SK-N-SH (cell line): ENCODE data around the gene CTSH. TPM values are rescaled to one million over a fixed set of nuclear protein-coding genes. Genes with fewer than 3 reads are reported as not detected.

ENCODE experiments used
- CTCF ChIA-PET: fragments of 300-600, 350-600 bp; formaldehyde crosslinking; extraction: SDS; loops from one replicate; lab custom pipeline; 2021; lab: Yijun Ruan, JAX
- POLR2A ChIA-PET: fragments of 350-600 bp; sonication (Branson Sonifier 250); formaldehyde crosslinking; extraction: SDS; loops from one replicate; lab custom pipeline; 2020; ENCODE audit warnings: antibody characterized with exemption, inconsistent platforms; lab: Yijun Ruan, JAX
- DNase-seq: peaks from one replicate; pipeline ENCODE4 v3.0.0; 2012
- H2AFZ ChIP-seq: fragments of 200-600 bp; sonication (generic); 2 replicates; pipeline ENCODE4 v1.8.1; 2016; ENCODE audit warnings: antibody characterized with exemption, mild to moderate bottlenecking, low read depth
- H3F3A ChIP-seq: fragments of 200-600 bp; sonication (generic); replicated peaks from 2 replicates; pipeline ENCODE3; 2016; ENCODE audit warnings: antibody characterized with exemption, mild to moderate bottlenecking; ENCODE audit not compliant: insufficient read depth
- H3K27ac ChIP-seq, 2 experiments: fragments of 200-500 bp in 1 of 2; fragments of 200-600 bp in 1 of 2; sonication (Bioruptor generic) in 1 of 2; sonication (generic), shearing (Covaris generic) in 1 of 2; 2 replicates each; pipeline versions ENCODE4 v1.5.1 to v1.6.1; 2014 to 2016; ENCODE audit warnings: low read depth in 2 of 2, inconsistent platforms in 1 of 2, low read length in 1 of 2, mild to moderate bottlenecking in 1 of 2, mixed read lengths in 1 of 2
- H3K27me3 ChIP-seq: fragments of 200-600 bp; sonication (generic), shearing (Covaris generic); 2 replicates; pipeline ENCODE4 v1.6.1; 2016; ENCODE audit warnings: mixed run types; ENCODE audit not compliant: insufficient read depth
- H3K36me3 ChIP-seq, 2 experiments: fragments of 200-500 bp in 1 of 2; fragments of 200-600 bp in 1 of 2; sonication (Bioruptor generic) in 1 of 2; sonication (generic) in 1 of 2; replicated peaks in 1 of 2; 2 replicates each; pipeline versions ENCODE3 to v1.5.1; 2014 to 2016; ENCODE audit warnings: low read length in 1 of 2, mild to moderate bottlenecking in 1 of 2; ENCODE audit not compliant: insufficient read depth in 2 of 2, control insufficient read depth in 1 of 2
- H3K4me1 ChIP-seq, 2 experiments: fragments of 200-500 bp in 1 of 2; fragments of 200-600 bp in 1 of 2; sonication (Bioruptor generic) in 1 of 2; sonication (generic), shearing (Covaris generic) in 1 of 2; 2 replicates each; pipeline versions ENCODE4 v1.5.1 to v1.6.1; 2014 to 2016; ENCODE audit warnings: low read depth in 1 of 2, low read length in 1 of 2, mixed run types in 1 of 2; ENCODE audit not compliant: insufficient read depth in 2 of 2, control insufficient read depth in 1 of 2
- H3K4me2 ChIP-seq: fragments of 200-600 bp; sonication (generic), shearing (Covaris generic); 2 replicates; pipeline ENCODE4 v1.6.1; 2017; ENCODE audit warnings: mixed run types
- H3K4me3 ChIP-seq, 2 experiments: fragments of 200-500 bp in 1 of 2; fragments of 200-600 bp in 1 of 2; sonication (Bioruptor generic) in 1 of 2; sonication (generic), shearing (Covaris generic) in 1 of 2; 2 replicates each; pipeline versions ENCODE4 v1.5.1 to v1.8.1; 2014 to 2016; ENCODE audit warnings: low read depth in 2 of 2, inconsistent platforms in 1 of 2, low read length in 1 of 2, mild to moderate bottlenecking in 1 of 2, mixed read lengths in 1 of 2, moderate library complexity in 1 of 2
- H3K79me2 ChIP-seq: fragments of 200-600 bp; sonication (generic); 2 replicates; pipeline ENCODE4 v1.8.1; 2017; ENCODE audit warnings: mild to moderate bottlenecking; ENCODE audit not compliant: insufficient read depth
- H3K9ac ChIP-seq: fragments of 200-600 bp; sonication (generic); 2 replicates; pipeline ENCODE4 v1.6.1; 2017; ENCODE audit warnings: mixed run types
- H3K9me2 ChIP-seq: fragments of 200-600 bp; sonication (generic); 2 replicates; pipeline ENCODE4 v1.6.1; 2017; ENCODE audit warnings: mixed run types
- H3K9me3 ChIP-seq: fragments of 200-600 bp; sonication (generic); 2 replicates; pipeline ENCODE4 v1.6.1; 2017; ENCODE audit warnings: mixed run types, mild to moderate bottlenecking, moderate library complexity
- H4K20me1 ChIP-seq: fragments of 200-600 bp; sonication (generic); 2 replicates; pipeline ENCODE4 v1.6.1; 2017; ENCODE audit warnings: mild to moderate bottlenecking, mixed run types; ENCODE audit not compliant: insufficient read depth
- CHD2 ChIP-seq: fragments of 150-350 bp; IDR thresholded peaks from 2 replicates; pipeline ENCODE4 v1.6.1; 2018; ENCODE audit warnings: low read length; ENCODE audit not compliant: partially characterized antibody
- ELF1 ChIP-seq: IDR thresholded peaks from 2 replicates; pipeline ENCODE4 v1.4.0; 2012
- EZH2phosphoT487 ChIP-seq: fragments of 200-600 bp; sonication (generic); IDR thresholded peaks from 2 replicates; pipeline ENCODE4 v1.6.1; 2017; ENCODE audit warnings: low read depth, mixed run types, mild to moderate bottlenecking, antibody characterized with exemption, moderate library complexity, borderline replicate concordance
- FOXJ3 ChIP-seq: sonication (generic); formaldehyde crosslinking; IDR thresholded peaks from 2 replicates; pipeline ENCODE4 v1.5.1; 2020; ENCODE audit warnings: mild to moderate bottlenecking, missing genetic modification reagents
- FOXM1 ChIP-seq: IDR thresholded peaks from 2 replicates; pipeline ENCODE4 v1.4.0; 2012; ENCODE audit warnings: low read depth, mild to moderate bottlenecking
- JUND ChIP-seq: IDR thresholded peaks from 2 replicates; pipeline ENCODE4 v1.4.0; 2012
- NFIC ChIP-seq: IDR thresholded peaks from 2 replicates; pipeline ENCODE4 v1.4.0; 2012; ENCODE audit warnings: borderline replicate concordance
- NRF1 ChIP-seq: IDR thresholded peaks from 2 replicates; pipeline ENCODE4 v1.6.1; 2012; ENCODE audit warnings: low read depth, mild to moderate bottlenecking, low read length
- RAD21 ChIP-seq: IDR thresholded peaks from 2 replicates; pipeline ENCODE4 v1.6.1; 2012; ENCODE audit warnings: mild to moderate bottlenecking, low read length
- SMC3 ChIP-seq: IDR thresholded peaks from 2 replicates; pipeline ENCODE4 v1.6.1; 2012; ENCODE audit warnings: low read depth, low read length, improper control_type of control experiment
- TAF1 ChIP-seq: IDR thresholded peaks from 2 replicates; pipeline ENCODE4 v1.6.1; 2012; ENCODE audit warnings: low read depth, mild to moderate bottlenecking, low read length, moderate library complexity, borderline replicate concordance
- TCF12 ChIP-seq: IDR thresholded peaks from 2 replicates; pipeline ENCODE4 v1.4.0; 2012
- TEAD4 ChIP-seq: IDR thresholded peaks from 2 replicates; pipeline ENCODE4 v1.4.0; 2012; ENCODE audit warnings: mild to moderate bottlenecking, borderline replicate concordance; ENCODE audit not compliant: insufficient read depth
- WGBS: methylation state at CpG from one replicate; pipeline ENCODE4 v1.1.6; 2017; ENCODE audit warnings: low lambda C conversion rate; 5-methylcytosine and 5-hydroxymethylcytosine counted together
- polyA plus RNA-seq, 3 experiments: library from polyadenylated mRNA; depleted of rRNA; stranded (reverse); fragments of >200 nt; gene quantifications; 2 replicates each; pipeline ENCODE4 v1.2.3, GENCODE V29; 2012
- TF ChIP-seq, protein P1 (sequence below): IDR thresholded peaks from 2 replicates; pipeline ENCODE4 v1.4.0; 2012; ENCODE audit warnings: low read depth
- TF ChIP-seq, protein P2 (sequence below): IDR thresholded peaks from 2 replicates; pipeline ENCODE4; 2012
- TF ChIP-seq, protein P3 (sequence below): fragments of 200-600 bp; sonication (generic); IDR thresholded peaks from 2 replicates; pipeline ENCODE4 v1.6.1; 2017; ENCODE audit warnings: antibody characterized with exemption, mild to moderate bottlenecking, moderate library complexity
- TF ChIP-seq, protein P4 (sequence below): fragments of 150-350 bp; IDR thresholded peaks from 2 replicates; pipeline ENCODE4 v1.6.1; 2017; ENCODE audit warnings: antibody characterized with exemption, low read length, low read depth, borderline replicate concordance
- TF ChIP-seq, protein P5 (sequence below): IDR thresholded peaks from 2 replicates; pipeline ENCODE4 v1.6.1; 2012; ENCODE audit warnings: mild to moderate bottlenecking, low read depth, low read length, moderate library complexity
- TF ChIP-seq, protein P6 (sequence below): IDR thresholded peaks from 2 replicates; pipeline ENCODE4 v1.4.0; 2012; ENCODE audit warnings: low read depth, borderline replicate concordance

CTSH gene
- polyA plus RNA-seq, 1 of the 3 experiments (the other 2 are of a cell fraction): 22.7 TPM

DNA sequence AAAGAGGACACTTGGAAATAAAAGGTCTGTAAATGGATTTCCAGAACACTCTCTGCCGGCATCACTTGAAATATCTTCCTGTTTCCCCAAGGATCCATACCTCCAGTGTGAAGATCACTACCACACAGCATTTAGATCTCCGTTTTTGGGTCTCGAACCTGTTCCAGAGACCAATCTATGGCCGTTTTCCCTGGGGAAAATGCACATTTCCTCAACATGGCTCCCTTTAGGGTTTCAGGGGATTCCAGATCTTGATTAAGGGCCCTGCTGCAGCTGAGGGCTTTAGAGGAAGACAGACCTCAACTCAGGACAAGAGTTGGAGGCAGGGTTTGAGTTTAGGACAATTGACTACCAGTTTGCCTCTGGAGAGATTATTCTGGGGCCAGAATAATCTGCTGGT is 2.1 kb downstream of the CTSH start:
- Histone ChIP-seq H3K4me2 (no peak overlapping the region), H3K4me1 (peaks cover 0 to 11% of the 10 kb centered on the region in 2 experiments; a peak in 1 of 4 replicates), H3K9me3 (no peaks in the 10 kb centered on the region), H3K9ac (no peak overlapping the region), H3K27me3 (no peaks in the 10 kb centered on the region), H3K27ac (no peak overlapping the region), H3K36me3 (no peaks in the 10 kb centered on the region), H3F3A (no peaks in the 10 kb centered on the region), H3K9me2 (no peaks in the 10 kb centered on the region), H3K79me2 (no peaks in the 10 kb centered on the region), H3K4me3 (no peak overlapping the region), H2AFZ (no peak overlapping the region), H4K20me1 (no peaks in the 10 kb centered on the region)
- CTCF ChIA-PET: no interaction called here
- TF ChIP-seq EZH2phosphoT487 (no peak), FOXM1 (no peak), JUND (no peak), NRF1 (no peak), RAD21 (no peak), SMC3 (no peak), CHD2 (no peak), ELF1 (no peak)
- POLR2A ChIA-PET: no interaction called here
- no peak for DNase-seq
- 85% methylated on average over 4 of the region's 4 CpGs for WGBS

DNA sequence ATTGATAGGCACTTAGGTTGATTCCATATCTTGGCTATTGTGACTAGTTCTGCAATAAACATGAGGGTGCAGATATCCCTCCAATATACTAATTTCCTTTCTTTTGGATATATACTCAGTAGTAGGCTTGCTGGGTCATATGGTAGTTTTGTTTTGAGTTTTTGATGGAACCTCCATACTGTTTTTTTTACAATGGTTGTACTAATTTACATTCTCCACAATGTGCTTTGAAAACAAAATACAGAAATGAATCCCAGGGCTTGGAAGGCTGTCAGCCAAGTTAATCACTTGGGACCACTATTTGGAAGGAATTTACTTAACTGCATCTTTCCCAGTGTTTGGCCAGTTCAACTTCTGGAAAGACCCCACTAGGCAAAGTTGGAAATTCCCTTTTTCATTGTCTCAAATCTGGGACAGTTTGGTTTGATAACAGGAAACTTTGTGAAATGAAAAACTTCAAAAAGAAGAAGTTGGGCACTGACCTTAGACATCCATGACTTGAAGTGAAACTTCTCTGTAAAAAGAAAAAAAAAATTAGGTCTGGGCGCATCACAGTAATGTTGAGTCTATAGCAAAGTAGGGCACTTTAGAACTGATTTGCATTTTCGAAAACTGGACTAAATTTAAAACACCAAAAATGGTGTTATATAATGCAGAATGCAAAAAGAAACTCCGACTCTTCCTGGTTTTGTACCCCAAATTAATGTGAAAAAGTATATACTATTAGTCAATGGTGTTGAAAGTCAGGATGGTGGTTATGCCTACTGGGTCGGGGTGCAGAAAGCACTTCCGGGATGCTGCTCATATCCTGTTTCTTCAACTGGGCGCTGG is 6.0 kb downstream of the CTSH start:
- Histone ChIP-seq H4K20me1 (no peaks in the 10 kb centered on the region), H3K36me3 (no peaks in the 10 kb centered on the region), H2AFZ (no peak overlapping the region), H3K27me3 (no peaks in the 10 kb centered on the region), H3K9me3 (no peaks in the 10 kb centered on the region), H3K27ac (no peak overlapping the region), H3K9me2 (no peaks in the 10 kb centered on the region), H3F3A (no peaks in the 10 kb centered on the region), H3K4me1 (peaks cover 0 to 4% of the 10 kb centered on the region in 2 experiments; a peak in 1 of 4 replicates), H3K4me2 (no peak overlapping the region), H3K4me3 (no peak overlapping the region), H3K9ac (no peak overlapping the region), H3K79me2 (no peaks in the 10 kb centered on the region)
- POLR2A ChIA-PET: no interaction called here
- 84% methylated on average over 6 of the region's 6 CpGs for WGBS
- no peak for DNase-seq
- CTCF ChIA-PET: interaction anchor here (1.5 to 2.1 kb wide), 2 partner anchors 29 to 30 kb away, joined by 3 to 6 read pairs; no protein-coding TSS in a partner anchor
- TF ChIP-seq, protein P1, sequence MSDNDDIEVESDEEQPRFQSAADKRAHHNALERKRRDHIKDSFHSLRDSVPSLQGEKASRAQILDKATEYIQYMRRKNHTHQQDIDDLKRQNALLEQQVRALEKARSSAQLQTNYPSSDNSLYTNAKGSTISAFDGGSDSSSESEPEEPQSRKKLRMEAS: no peak
- TF ChIP-seq, protein P2, sequence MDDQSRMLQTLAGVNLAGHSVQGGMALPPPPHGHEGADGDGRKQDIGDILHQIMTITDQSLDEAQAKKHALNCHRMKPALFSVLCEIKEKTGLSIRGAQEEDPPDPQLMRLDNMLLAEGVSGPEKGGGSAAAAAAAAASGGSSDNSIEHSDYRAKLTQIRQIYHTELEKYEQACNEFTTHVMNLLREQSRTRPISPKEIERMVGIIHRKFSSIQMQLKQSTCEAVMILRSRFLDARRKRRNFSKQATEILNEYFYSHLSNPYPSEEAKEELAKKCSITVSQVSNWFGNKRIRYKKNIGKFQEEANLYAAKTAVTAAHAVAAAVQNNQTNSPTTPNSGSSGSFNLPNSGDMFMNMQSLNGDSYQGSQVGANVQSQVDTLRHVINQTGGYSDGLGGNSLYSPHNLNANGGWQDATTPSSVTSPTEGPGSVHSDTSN: no peak
- TF ChIP-seq FOXJ3: no peak
- TF ChIP-seq TAF1: no peak
- TF ChIP-seq SMC3: no peak
- TF ChIP-seq NFIC: no peak
- TF ChIP-seq TCF12: no peak
- no peak for TF ChIP-seq NRF1
- TF ChIP-seq, protein P3, sequence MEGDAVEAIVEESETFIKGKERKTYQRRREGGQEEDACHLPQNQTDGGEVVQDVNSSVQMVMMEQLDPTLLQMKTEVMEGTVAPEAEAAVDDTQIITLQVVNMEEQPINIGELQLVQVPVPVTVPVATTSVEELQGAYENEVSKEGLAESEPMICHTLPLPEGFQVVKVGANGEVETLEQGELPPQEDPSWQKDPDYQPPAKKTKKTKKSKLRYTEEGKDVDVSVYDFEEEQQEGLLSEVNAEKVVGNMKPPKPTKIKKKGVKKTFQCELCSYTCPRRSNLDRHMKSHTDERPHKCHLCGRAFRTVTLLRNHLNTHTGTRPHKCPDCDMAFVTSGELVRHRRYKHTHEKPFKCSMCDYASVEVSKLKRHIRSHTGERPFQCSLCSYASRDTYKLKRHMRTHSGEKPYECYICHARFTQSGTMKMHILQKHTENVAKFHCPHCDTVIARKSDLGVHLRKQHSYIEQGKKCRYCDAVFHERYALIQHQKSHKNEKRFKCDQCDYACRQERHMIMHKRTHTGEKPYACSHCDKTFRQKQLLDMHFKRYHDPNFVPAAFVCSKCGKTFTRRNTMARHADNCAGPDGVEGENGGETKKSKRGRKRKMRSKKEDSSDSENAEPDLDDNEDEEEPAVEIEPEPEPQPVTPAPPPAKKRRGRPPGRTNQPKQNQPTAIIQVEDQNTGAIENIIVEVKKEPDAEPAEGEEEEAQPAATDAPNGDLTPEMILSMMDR: no peak
- TF ChIP-seq TEAD4: no peak
- TF ChIP-seq, protein P4, sequence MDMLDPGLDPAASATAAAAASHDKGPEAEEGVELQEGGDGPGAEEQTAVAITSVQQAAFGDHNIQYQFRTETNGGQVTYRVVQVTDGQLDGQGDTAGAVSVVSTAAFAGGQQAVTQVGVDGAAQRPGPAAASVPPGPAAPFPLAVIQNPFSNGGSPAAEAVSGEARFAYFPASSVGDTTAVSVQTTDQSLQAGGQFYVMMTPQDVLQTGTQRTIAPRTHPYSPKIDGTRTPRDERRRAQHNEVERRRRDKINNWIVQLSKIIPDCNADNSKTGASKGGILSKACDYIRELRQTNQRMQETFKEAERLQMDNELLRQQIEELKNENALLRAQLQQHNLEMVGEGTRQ: no peak
- TF ChIP-seq, protein P5, sequence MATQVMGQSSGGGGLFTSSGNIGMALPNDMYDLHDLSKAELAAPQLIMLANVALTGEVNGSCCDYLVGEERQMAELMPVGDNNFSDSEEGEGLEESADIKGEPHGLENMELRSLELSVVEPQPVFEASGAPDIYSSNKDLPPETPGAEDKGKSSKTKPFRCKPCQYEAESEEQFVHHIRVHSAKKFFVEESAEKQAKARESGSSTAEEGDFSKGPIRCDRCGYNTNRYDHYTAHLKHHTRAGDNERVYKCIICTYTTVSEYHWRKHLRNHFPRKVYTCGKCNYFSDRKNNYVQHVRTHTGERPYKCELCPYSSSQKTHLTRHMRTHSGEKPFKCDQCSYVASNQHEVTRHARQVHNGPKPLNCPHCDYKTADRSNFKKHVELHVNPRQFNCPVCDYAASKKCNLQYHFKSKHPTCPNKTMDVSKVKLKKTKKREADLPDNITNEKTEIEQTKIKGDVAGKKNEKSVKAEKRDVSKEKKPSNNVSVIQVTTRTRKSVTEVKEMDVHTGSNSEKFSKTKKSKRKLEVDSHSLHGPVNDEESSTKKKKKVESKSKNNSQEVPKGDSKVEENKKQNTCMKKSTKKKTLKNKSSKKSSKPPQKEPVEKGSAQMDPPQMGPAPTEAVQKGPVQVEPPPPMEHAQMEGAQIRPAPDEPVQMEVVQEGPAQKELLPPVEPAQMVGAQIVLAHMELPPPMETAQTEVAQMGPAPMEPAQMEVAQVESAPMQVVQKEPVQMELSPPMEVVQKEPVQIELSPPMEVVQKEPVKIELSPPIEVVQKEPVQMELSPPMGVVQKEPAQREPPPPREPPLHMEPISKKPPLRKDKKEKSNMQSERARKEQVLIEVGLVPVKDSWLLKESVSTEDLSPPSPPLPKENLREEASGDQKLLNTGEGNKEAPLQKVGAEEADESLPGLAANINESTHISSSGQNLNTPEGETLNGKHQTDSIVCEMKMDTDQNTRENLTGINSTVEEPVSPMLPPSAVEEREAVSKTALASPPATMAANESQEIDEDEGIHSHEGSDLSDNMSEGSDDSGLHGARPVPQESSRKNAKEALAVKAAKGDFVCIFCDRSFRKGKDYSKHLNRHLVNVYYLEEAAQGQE: no peak
- TF ChIP-seq, protein P6, sequence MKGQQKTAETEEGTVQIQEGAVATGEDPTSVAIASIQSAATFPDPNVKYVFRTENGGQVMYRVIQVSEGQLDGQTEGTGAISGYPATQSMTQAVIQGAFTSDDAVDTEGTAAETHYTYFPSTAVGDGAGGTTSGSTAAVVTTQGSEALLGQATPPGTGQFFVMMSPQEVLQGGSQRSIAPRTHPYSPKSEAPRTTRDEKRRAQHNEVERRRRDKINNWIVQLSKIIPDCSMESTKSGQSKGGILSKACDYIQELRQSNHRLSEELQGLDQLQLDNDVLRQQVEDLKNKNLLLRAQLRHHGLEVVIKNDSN: no peak
